A549 (cell line): ENCODE data around the gene C2orf42. TPM values are rescaled to one million over a fixed set of nuclear protein-coding genes. Genes with fewer than 3 reads are reported as not detected.

Experiments
- ATAC-seq, 2 experiments: fragments of 200-7000 bp in 1 of 2; fragments of >200 bp in 1 of 2; cut with Nextera tagmentation in 1 of 2; cut with Tn5 transposase in 1 of 2; 3 replicates each; pipeline versions ENCODE4 v1.8.0 to v1.9.1; 2018 to 2020; ENCODE audit warnings: mild to moderate bottlenecking in 1 of 2, moderate library complexity in 1 of 2
- CTCF ChIA-PET: fragments of 300-600 bp; sonication (Branson Sonifier 250); formaldehyde crosslinking; extraction: SDS; loops from one replicate; lab custom pipeline; 2021; ENCODE audit warnings: antibody characterized with exemption, inconsistent platforms; lab: Yijun Ruan, JAX
- POLR2A ChIA-PET: fragments of 350-600 bp; formaldehyde crosslinking; extraction: SDS; loops from one replicate; lab custom pipeline; 2021; ENCODE audit warnings: antibody characterized with exemption, inconsistent platforms; lab: Yijun Ruan, JAX
- DNase-seq, 2 experiments: peaks; one replicate each; pipeline versions ENCODE4 v3.0.0 to v3.0.0-alpha.2; 2011 to 2016; ENCODE audit warnings: low read depth in 1 of 2, low spot score in 1 of 2
- FAIRE-seq: peaks from 2 replicates; lab custom pipeline; 2011; peaks lifted over from hg19 to GRCh38; lab: Jason Lieb, UNC
- H3K27ac ChIP-seq, 2 experiments: fragments of >200 bp; sonication (Bioruptor Twin); formaldehyde crosslinking; 3 replicates each; pipeline ENCODE4 v1.5.1; 2016 to 2017
- H3K4me1 ChIP-seq: fragments of >200 bp; sonication (Bioruptor Twin); formaldehyde crosslinking; 3 replicates; pipeline ENCODE4 v1.6.1; 2016
- H3K4me2 ChIP-seq: fragments of >200 bp; sonication (Bioruptor Twin); formaldehyde crosslinking; 3 replicates; pipeline ENCODE4 v1.6.1; 2016
- H3K4me3 ChIP-seq: fragments of >200 bp; sonication (Bioruptor Twin); formaldehyde crosslinking; 3 replicates; pipeline ENCODE4 v1.5.1; 2016
- H3K9me3 ChIP-seq: fragments of >200 bp; sonication (Bioruptor Twin); formaldehyde crosslinking; 3 replicates; pipeline ENCODE4 v1.6.1; 2016
- CHD4 ChIP-seq: fragments of 200-600 bp; sonication (generic); IDR thresholded peaks from 2 replicates; pipeline ENCODE4 v1.6.1; 2016; ENCODE audit warnings: antibody characterized with exemption, mild to moderate bottlenecking, borderline replicate concordance
- EP300 ChIP-seq, 2 experiments: fragments of >200 bp; sonication (Bioruptor Twin); formaldehyde crosslinking; IDR thresholded peaks; 2 replicates in 1 of 2; 3 replicates in 1 of 2; pipeline ENCODE4 v1.6.1; 2016 to 2017
- FOSB ChIP-seq: fragments of 250-450 bp; sonication (Bioruptor Pico); IDR thresholded peaks from 2 replicates; pipeline ENCODE4 v1.5.0; 2020; ENCODE audit warnings: mild to moderate bottlenecking, moderate library complexity
- FOSL2 ChIP-seq, 2 experiments: fragments of 450-650 bp in 1 of 2; fragments of >200 bp in 1 of 2; sonication (Bioruptor Twin) in 1 of 2; formaldehyde crosslinking; IDR thresholded peaks; 2 replicates each; pipeline versions ENCODE4 v1.5.0 to v1.6.1; 2016 to 2020; ENCODE audit warnings: mild to moderate bottlenecking in 1 of 2, moderate library complexity in 1 of 2
- GATA3 ChIP-seq: IDR thresholded peaks from 2 replicates; pipeline ENCODE4 v1.6.1; 2012; ENCODE audit warnings: borderline replicate concordance
- HDAC2 ChIP-seq: fragments of 200-600 bp; sonication (generic); IDR thresholded peaks from 2 replicates; pipeline ENCODE4 v1.6.1; 2016
- HOXA7 ChIP-seq: fragments of 250-450 bp; sonication (Bioruptor Pico); IDR thresholded peaks from 2 replicates; pipeline ENCODE4 v1.5.0; 2020; ENCODE audit warnings: mild to moderate bottlenecking, moderate library complexity
- HOXB5 ChIP-seq: fragments of 250-450 bp; sonication (Bioruptor Pico); IDR thresholded peaks from 2 replicates; pipeline ENCODE4 v1.5.0; 2020; ENCODE audit warnings: mild to moderate bottlenecking, moderate library complexity
- JUN ChIP-seq, 2 experiments: fragments of >200 bp; sonication (Bioruptor Twin); formaldehyde crosslinking; IDR thresholded peaks; 2 replicates in 1 of 2; 3 replicates in 1 of 2; pipeline ENCODE4 v1.6.1; 2016 to 2017
- KDM5A ChIP-seq: fragments of 200-600 bp; sonication (generic); IDR thresholded peaks from 2 replicates; pipeline ENCODE4 v1.6.1; 2016; ENCODE audit warnings: antibody characterized with exemption, mild to moderate bottlenecking
- NR3C1 ChIP-seq: fragments of >200 bp; sonication (Bioruptor Twin); formaldehyde crosslinking; IDR thresholded peaks from 3 replicates; pipeline ENCODE4 v1.6.1; 2017
- PHF8 ChIP-seq: fragments of 200-600 bp; sonication (generic); IDR thresholded peaks from 2 replicates; pipeline ENCODE4 v1.6.1; 2016; ENCODE audit warnings: low read depth, mild to moderate bottlenecking, antibody characterized with exemption, moderate library complexity, borderline replicate concordance
- RAD21 ChIP-seq, 2 experiments: fragments of >200 bp in 1 of 2; sonication (Bioruptor Twin) in 1 of 2; formaldehyde crosslinking in 1 of 2; IDR thresholded peaks in 1 of 2; conservative IDR thresholded peaks in 1 of 2; 2 replicates in 1 of 2; 3 replicates in 1 of 2; pipeline ENCODE4 v1.6.1; 2012 to 2018; ENCODE audit warnings: inconsistent platforms in 1 of 2
- RARB ChIP-seq: fragments of 250-450 bp; sonication (Bioruptor Pico); IDR thresholded peaks from 2 replicates; pipeline ENCODE4 v1.8.0; 2021; ENCODE audit warnings: mild to moderate bottlenecking, moderate library complexity
- RNF2 ChIP-seq: fragments of 200-600 bp; sonication (generic); IDR thresholded peaks from 2 replicates; pipeline ENCODE4 v1.6.1; 2016; ENCODE audit warnings: low read depth, mild to moderate bottlenecking, antibody characterized with exemption, moderate library complexity, borderline replicate concordance
- TFCP2L1 ChIP-seq: fragments of 250-450 bp; sonication (Bioruptor Pico); IDR thresholded peaks from 2 replicates; pipeline ENCODE4 v1.5.0; 2021; ENCODE audit warnings: mild to moderate bottlenecking
- ZFP36 ChIP-seq: fragments of 450-650 bp; IDR thresholded peaks from 2 replicates; pipeline ENCODE4 v1.6.1; 2014; ENCODE audit warnings: borderline replicate concordance; ENCODE audit not compliant: partially characterized antibody
- WGBS: methylation state at CpG from one replicate; pipeline ENCODE4 v1.1.6; 2017; ENCODE audit errors: missing lambda C conversion rate; 5-methylcytosine and 5-hydroxymethylcytosine counted together
- polyA plus RNA-seq, 4 experiments: library from polyadenylated mRNA; depleted of rRNA in 3 of 4; stranded (reverse); fragments of >200 nt; fragmentation: RNase III in 1 of 4; extraction: RNeasy Plus Mini Kit Qiagen cat#74134 plus additional on column Dnase treatment in 1 of 4; gene quantifications; 2 replicates in 3 of 4; 3 replicates in 1 of 4; pipeline ENCODE4 v1.2.3, GENCODE V29; 2011 to 2017
- TF ChIP-seq, protein P1 (sequence below): fragments of 200-600 bp; sonication (generic); IDR thresholded peaks from 2 replicates; pipeline ENCODE4 v1.6.1; 2016; ENCODE audit warnings: antibody characterized with exemption, mild to moderate bottlenecking, moderate library complexity
- TF ChIP-seq, protein P2 (sequence below): fragments of >200 bp; sonication (Bioruptor Twin); formaldehyde crosslinking; IDR thresholded peaks from 3 replicates; pipeline ENCODE4 v1.6.1; 2016
- TF ChIP-seq, protein P3 (sequence below): IDR thresholded peaks from 2 replicates; pipeline ENCODE4 v1.6.1; 2012
- TF ChIP-seq, protein P4 (sequence below): fragments of >200 bp; sonication (Bioruptor Twin); formaldehyde crosslinking; IDR thresholded peaks from 3 replicates; pipeline ENCODE4 v1.5.1; 2016

C2orf42 gene
- polyA plus RNA-seq, 2 of the 4 experiments (the other 2 are of a cell fraction) = 9.5 to 10.4 TPM

DNA sequence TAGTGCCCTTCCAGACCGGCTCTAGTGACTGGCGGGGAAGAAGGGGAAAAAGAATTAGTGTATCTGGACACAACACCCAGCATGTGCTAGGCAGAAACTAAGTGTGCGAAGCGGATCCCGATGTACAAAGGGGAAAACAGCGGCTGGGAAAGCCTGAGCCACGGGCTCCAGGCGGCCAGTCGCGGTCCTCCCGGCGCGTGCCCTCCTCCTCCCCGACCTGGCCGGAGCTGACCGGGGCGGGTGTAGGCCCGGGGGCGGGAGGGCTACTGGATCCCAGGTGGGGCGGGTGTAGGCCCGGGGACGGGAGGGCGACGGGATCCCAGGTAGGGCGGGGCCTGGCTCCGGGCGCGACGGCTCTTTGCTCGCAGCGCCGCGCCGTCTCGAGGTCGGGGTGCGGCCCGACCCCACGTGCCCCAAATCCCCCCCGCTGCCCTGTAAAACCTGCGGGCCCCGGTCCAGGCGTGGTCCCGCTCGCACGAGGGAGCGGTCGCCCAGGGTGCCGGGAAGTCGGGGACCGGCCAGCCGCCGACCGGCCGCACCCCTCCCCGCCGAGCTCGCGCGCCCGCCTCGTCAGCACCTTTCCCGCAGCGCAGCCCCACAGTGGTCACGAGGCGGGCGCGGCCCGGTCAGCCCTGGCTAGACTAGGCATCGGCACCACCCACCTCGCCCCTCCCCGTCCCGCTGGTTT, 48.8 kb downstream of the C2orf42 start (continued):
- TF ChIP-seq, protein P1, sequence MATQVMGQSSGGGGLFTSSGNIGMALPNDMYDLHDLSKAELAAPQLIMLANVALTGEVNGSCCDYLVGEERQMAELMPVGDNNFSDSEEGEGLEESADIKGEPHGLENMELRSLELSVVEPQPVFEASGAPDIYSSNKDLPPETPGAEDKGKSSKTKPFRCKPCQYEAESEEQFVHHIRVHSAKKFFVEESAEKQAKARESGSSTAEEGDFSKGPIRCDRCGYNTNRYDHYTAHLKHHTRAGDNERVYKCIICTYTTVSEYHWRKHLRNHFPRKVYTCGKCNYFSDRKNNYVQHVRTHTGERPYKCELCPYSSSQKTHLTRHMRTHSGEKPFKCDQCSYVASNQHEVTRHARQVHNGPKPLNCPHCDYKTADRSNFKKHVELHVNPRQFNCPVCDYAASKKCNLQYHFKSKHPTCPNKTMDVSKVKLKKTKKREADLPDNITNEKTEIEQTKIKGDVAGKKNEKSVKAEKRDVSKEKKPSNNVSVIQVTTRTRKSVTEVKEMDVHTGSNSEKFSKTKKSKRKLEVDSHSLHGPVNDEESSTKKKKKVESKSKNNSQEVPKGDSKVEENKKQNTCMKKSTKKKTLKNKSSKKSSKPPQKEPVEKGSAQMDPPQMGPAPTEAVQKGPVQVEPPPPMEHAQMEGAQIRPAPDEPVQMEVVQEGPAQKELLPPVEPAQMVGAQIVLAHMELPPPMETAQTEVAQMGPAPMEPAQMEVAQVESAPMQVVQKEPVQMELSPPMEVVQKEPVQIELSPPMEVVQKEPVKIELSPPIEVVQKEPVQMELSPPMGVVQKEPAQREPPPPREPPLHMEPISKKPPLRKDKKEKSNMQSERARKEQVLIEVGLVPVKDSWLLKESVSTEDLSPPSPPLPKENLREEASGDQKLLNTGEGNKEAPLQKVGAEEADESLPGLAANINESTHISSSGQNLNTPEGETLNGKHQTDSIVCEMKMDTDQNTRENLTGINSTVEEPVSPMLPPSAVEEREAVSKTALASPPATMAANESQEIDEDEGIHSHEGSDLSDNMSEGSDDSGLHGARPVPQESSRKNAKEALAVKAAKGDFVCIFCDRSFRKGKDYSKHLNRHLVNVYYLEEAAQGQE = no peak
- TF ChIP-seq EP300 (IDR thresholded peaks at IDR 0.05) (peak in 1 of 2 experiments; percentile 63; a peak in 2 of 5 replicates), JUN (IDR thresholded peaks at IDR 0.05) (peak; percentile 94 to 99), ZFP36 (no peak), NR3C1 (no peak), HDAC2 (no peak), HOXB5 (peak; percentile 81)
- TF ChIP-seq, protein P2, sequence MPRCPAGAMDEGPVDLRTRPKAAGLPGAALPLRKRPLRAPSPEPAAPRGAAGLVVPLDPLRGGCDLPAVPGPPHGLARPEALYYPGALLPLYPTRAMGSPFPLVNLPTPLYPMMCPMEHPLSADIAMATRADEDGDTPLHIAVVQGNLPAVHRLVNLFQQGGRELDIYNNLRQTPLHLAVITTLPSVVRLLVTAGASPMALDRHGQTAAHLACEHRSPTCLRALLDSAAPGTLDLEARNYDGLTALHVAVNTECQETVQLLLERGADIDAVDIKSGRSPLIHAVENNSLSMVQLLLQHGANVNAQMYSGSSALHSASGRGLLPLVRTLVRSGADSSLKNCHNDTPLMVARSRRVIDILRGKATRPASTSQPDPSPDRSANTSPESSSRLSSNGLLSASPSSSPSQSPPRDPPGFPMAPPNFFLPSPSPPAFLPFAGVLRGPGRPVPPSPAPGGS = peak; percentile 97

DNA sequence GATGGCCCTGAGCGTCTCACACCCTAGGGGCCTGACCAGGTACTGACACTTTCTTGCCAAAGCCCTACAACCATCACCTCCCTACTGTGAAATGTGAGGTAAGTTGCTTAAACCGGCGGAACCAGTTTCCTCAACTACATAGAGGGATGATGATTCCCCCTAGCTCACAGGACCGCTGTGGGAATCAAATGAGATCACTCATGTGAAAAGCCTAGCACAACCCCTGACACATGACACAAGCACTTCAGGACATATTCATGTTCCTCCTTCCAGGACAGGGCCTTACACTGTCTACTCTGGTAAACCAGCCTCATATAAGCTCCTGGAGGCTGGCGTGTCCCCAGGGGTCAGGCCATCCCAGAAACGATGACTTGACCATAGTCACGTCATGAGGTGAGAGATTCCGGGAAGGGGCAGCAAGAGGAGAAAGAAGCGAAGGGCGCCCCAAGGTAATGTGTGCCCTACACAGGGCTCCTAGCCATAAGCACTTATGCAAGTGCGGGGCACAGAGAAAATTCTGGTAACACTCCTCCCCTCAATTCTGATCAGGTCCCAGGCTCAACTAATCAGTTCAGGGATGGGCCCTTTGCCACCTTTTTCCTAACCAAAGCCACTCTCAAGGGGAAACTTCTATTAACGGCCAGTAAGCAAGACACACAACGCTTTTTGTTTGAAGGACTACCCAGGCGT, 49.5 kb downstream of the C2orf42 start:
- ChIA-PET CTCF (interaction anchor here (0.8 to 8.5 kb wide), 9 partner anchors 8 to 230 kb away, joined by 3 to 89 read pairs (median 9); partner anchors contain the start of gene MXD1), POLR2A (interaction anchor here (1.0 to 5.5 kb wide), 8 partner anchors 8 to 227 kb away, joined by 3 to 87 read pairs (median 10); partner anchors contain the start of genes C2orf42, MXD1 and SNRPG)
- WGBS = 68% methylated on average over 14 of the region's 14 CpGs
- TF ChIP-seq FOSB (CRISPR knock-in tag) (0 out of 2 replicates have a peak, but pooled peaks have one; percentile 69), PHF8 (no peak), GATA3 (no peak), TFCP2L1 (CRISPR knock-in tag) (0 out of 2 replicates have a peak, but pooled peaks have one; percentile 27), RARB (CRISPR knock-in tag) (peak; percentile 24; the same call in 1 of the 2 replicates), KDM5A (no peak), CHD4 (no peak), HOXA7 (CRISPR knock-in tag) (no peak; the same call in 1 of the 2 replicates), RNF2 (no peak), RAD21 (conservative IDR thresholded peaks at IDR 0.05 in 1 of 2, IDR thresholded peaks at IDR 0.05 in 1 of 2) (peak in 1 of 2 experiments; percentile 21; a peak in 1 of 5 replicates), JUN (IDR thresholded peaks at IDR 0.05) (no peak), FOSL2 (IDR thresholded peaks at IDR 0.05) (no peak), FOSL2 (CRISPR knock-in tag; IDR thresholded peaks at IDR 0.05) (0 out of 2 replicates have a peak, but pooled peaks have one; percentile 12)
- TF ChIP-seq, protein P3, sequence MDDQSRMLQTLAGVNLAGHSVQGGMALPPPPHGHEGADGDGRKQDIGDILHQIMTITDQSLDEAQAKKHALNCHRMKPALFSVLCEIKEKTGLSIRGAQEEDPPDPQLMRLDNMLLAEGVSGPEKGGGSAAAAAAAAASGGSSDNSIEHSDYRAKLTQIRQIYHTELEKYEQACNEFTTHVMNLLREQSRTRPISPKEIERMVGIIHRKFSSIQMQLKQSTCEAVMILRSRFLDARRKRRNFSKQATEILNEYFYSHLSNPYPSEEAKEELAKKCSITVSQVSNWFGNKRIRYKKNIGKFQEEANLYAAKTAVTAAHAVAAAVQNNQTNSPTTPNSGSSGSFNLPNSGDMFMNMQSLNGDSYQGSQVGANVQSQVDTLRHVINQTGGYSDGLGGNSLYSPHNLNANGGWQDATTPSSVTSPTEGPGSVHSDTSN = peak; percentile 36; the same call in 1 of the 2 replicates
- TF ChIP-seq, protein P4, sequence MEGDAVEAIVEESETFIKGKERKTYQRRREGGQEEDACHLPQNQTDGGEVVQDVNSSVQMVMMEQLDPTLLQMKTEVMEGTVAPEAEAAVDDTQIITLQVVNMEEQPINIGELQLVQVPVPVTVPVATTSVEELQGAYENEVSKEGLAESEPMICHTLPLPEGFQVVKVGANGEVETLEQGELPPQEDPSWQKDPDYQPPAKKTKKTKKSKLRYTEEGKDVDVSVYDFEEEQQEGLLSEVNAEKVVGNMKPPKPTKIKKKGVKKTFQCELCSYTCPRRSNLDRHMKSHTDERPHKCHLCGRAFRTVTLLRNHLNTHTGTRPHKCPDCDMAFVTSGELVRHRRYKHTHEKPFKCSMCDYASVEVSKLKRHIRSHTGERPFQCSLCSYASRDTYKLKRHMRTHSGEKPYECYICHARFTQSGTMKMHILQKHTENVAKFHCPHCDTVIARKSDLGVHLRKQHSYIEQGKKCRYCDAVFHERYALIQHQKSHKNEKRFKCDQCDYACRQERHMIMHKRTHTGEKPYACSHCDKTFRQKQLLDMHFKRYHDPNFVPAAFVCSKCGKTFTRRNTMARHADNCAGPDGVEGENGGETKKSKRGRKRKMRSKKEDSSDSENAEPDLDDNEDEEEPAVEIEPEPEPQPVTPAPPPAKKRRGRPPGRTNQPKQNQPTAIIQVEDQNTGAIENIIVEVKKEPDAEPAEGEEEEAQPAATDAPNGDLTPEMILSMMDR = no peak
- peak in 1 of 2 experiments; percentile 77 for DNase-seq
- H3K4me1 ChIP-seq = peaks cover 37% of the 10 kb centered on the region
- peak overlapping the region; percentile 96 to 100 for H3K27ac ChIP-seq
- FAIRE-seq = no peak
- H3K9me3 ChIP-seq = no peaks in the 10 kb centered on the region
- peak overlapping the region; percentile 92 for H3K4me2 ChIP-seq
- ATAC-seq = peak; percentile 22 to 40; a peak in 3 of 6 replicates
- H3K4me3 ChIP-seq = peak overlapping the region; percentile 63
